B cell (primary cell): ENCODE data around the gene GZMM. TPM values are rescaled to one million over a fixed set of nuclear protein-coding genes. Genes with fewer than 3 reads are reported as not detected.

Experiments used
- ATAC-seq: fragments of 200-7000 bp; cut with Tn5 transposase; one replicate; pipeline ENCODE4 v1.10.0; 2021; ENCODE audit warnings: low read depth, mild to moderate bottlenecking, moderate number of reproducible peaks, moderate library complexity
- CTCF ChIA-PET: fragments of 350-600 bp; sonication (Branson Sonifier 250); formaldehyde crosslinking; loops from one replicate; lab custom pipeline; 2021; ENCODE audit warnings: antibody characterized with exemption, inconsistent platforms; lab: Charles Lee
- POLR2A ChIA-PET: fragments of 350-600 bp; sonication (Branson Sonifier 250); formaldehyde crosslinking; loops from one replicate; lab custom pipeline; 2021; ENCODE audit warnings: antibody characterized with exemption; lab: Charles Lee
- DNase-seq: peaks from one replicate; pipeline ENCODE4 v3.0.0; 2013
- H2AFZ ChIP-seq: 2 replicates; pipeline ENCODE4 v1.6.1; 2012; ENCODE audit warnings: mild to moderate bottlenecking, low read depth, low read length; ENCODE audit not compliant: insufficient read depth, poor library complexity, severe bottlenecking
- H3K27ac ChIP-seq, 2 donors: 1 replicate in 1 of 2; 2 replicates in 1 of 2; pipeline ENCODE4 v1.5.1; 2012 to 2013; ENCODE audit warnings: low read length in 2 of 2, mild to moderate bottlenecking in 2 of 2, moderate library complexity in 1 of 2
- H3K27me3 ChIP-seq, 4 experiments: fragments of 200-600 bp in 1 of 4; sonication (generic) in 1 of 4; replicated peaks in 1 of 4; 1 replicate in 2 of 4; 2 replicates in 2 of 4; pipeline versions ENCODE4 v1.6.1 to v1.7.0; 2013 to 2016; ENCODE audit warnings: low read length in 3 of 4, mild to moderate bottlenecking in 2 of 4, mixed read lengths in 1 of 4, moderate library complexity in 1 of 4; ENCODE audit not compliant: insufficient read depth in 4 of 4, control insufficient read depth in 3 of 4; ENCODE audit errors: control extremely low read depth in 1 of 4
- H3K36me3 ChIP-seq, 2 experiments: replicated peaks in 1 of 2; 1 replicate in 1 of 2; 2 replicates in 1 of 2; pipeline versions ENCODE4 v1.6.1 to v1.7.1; 2013; ENCODE audit warnings: low read length in 1 of 2; ENCODE audit not compliant: insufficient read depth in 2 of 2, control insufficient read depth in 1 of 2; ENCODE audit errors: control extremely low read depth in 1 of 2, extremely low read depth in 1 of 2
- H3K4me1 ChIP-seq, 2 donors: fragments of 200-600 bp in 1 of 2; sonication (generic) in 1 of 2; 1 replicate in 1 of 2; 2 replicates in 1 of 2; pipeline versions ENCODE4 v1.5.1 to v1.6.1; 2013 to 2017; ENCODE audit warnings: low read length in 2 of 2; ENCODE audit not compliant: control insufficient read depth in 2 of 2, insufficient read depth in 2 of 2
- H3K4me2 ChIP-seq: replicated peaks from 2 replicates; pipeline ENCODE3; 2012; ENCODE audit warnings: mild to moderate bottlenecking, low read depth, low read length; ENCODE audit not compliant: poor library complexity, severe bottlenecking
- H3K4me3 ChIP-seq, 5 experiments: fragments of 200-600 bp in 1 of 5; sonication (generic) in 1 of 5; 1 replicate in 3 of 5; 2 replicates in 2 of 5; pipeline versions ENCODE4 v1.5.1 to v1.7.0; 2011 to 2016; ENCODE audit warnings: low read length in 4 of 5, mild to moderate bottlenecking in 4 of 5, low read depth in 2 of 5, control low read depth in 1 of 5, moderate library complexity in 1 of 5; ENCODE audit not compliant: insufficient read depth in 1 of 5; ENCODE audit errors: control extremely low read depth in 1 of 5, extremely low read depth in 1 of 5
- H3K79me2 ChIP-seq: fragments of 200-600 bp; sonication (generic); one replicate; pipeline ENCODE4 v1.6.0; 2016; ENCODE audit warnings: low read length; ENCODE audit not compliant: control insufficient read depth, insufficient read depth
- H3K9ac ChIP-seq: fragments of 200-600 bp; sonication (generic); 2 replicates; pipeline ENCODE4 v1.6.1; 2017; ENCODE audit warnings: mild to moderate bottlenecking, low read length, moderate library complexity
- H3K9me3 ChIP-seq, 3 donors: one replicate each; pipeline versions ENCODE4 v1.6.1 to v1.7.1; 2013; ENCODE audit warnings: low read length in 2 of 3; ENCODE audit not compliant: control insufficient read depth in 2 of 3, insufficient read depth in 1 of 3; ENCODE audit errors: control extremely low read depth in 1 of 3
- H4K20me1 ChIP-seq: 2 replicates; pipeline ENCODE4 v1.6.0; 2012; ENCODE audit warnings: mild to moderate bottlenecking, low read length; ENCODE audit not compliant: insufficient read depth, control insufficient read depth, poor library complexity, severe bottlenecking
- H3K27ac Mint-ChIP-seq: one replicate; pipeline ENCODE4 v1.8.0; 2021; ENCODE audit warnings: mixed read lengths
- H3K27me3 Mint-ChIP-seq: one replicate; pipeline ENCODE4 v1.8.0; 2021; ENCODE audit warnings: mixed read lengths
- H3K4me1 Mint-ChIP-seq: one replicate; pipeline ENCODE4 v1.8.0; 2021; ENCODE audit warnings: mixed read lengths
- H3K4me3 Mint-ChIP-seq: one replicate; pipeline ENCODE4 v1.8.0; 2021; ENCODE audit warnings: mixed read lengths
- H3K9me3 Mint-ChIP-seq: one replicate; pipeline ENCODE4 v1.8.0; 2022; ENCODE audit warnings: mixed read lengths; ENCODE audit not compliant: insufficient read depth
- CTCF ChIP-seq: fragments of 200-600 bp; IDR thresholded peaks from one replicate; pipeline ENCODE4 v1.8.0; 2022; ENCODE audit warnings: antibody characterized with exemption, mild to moderate bottlenecking
- EZH2 ChIP-seq: IDR thresholded peaks from 2 replicates; pipeline ENCODE4 v1.6.1; 2012; ENCODE audit warnings: borderline replicate concordance, low read depth, mild to moderate bottlenecking, moderate library complexity, low read length; ENCODE audit not compliant: insufficient read depth, poor library complexity, severe bottlenecking
- WGBS: methylation state at CpG from one replicate; pipeline ENCODE4 v1.1.5; 2013; ENCODE audit warnings: missing lambda C conversion rate; ENCODE audit not compliant: insufficient coverage; 5-methylcytosine and 5-hydroxymethylcytosine counted together
- intact Hi-C: fragments of 100-400 bp; cut with micrococcal nuclease; formaldehyde crosslinking; loops from one replicate; pipeline ENCODE4 v1.10.0; 2022
- polyA plus RNA-seq: library from polyadenylated mRNA; depleted of rRNA; stranded (reverse); fragments of >200 nt; gene quantifications from 2 replicates; pipeline ENCODE4 v1.2.3, GENCODE V29; 2012
- total RNA-seq, 2 donors: library from RNA; stranded (reverse); fragments of 120-200 nt in 1 of 2; gene quantifications; 1 replicate in 1 of 2; 2 replicates in 1 of 2; pipeline versions ENCODE4 v1.2.3 to v1.2.4, GENCODE V29; 2013 to 2022

GZMM gene
- total and polyA plus RNA-seq, 2 donors (not counting 1 experiment from before 2014, with no cell fraction given), result 2.1 TPM; not detected in 1

GRCh38 chr19:588741-589692, 45.2 kb downstream of the GZMM start:
- peaks cover 15% of the 10 kb centered on the region for H3K4me1 Mint-ChIP-seq
- TF ChIP-seq EZH2 (no peak), CTCF (no peak)
- WGBS, result 18% methylated on average over 49 of the region's 54 CpGs
- ChIA-PET POLR2A (interaction anchor here (0.6 kb wide), 1 partner anchor 39 kb away, joined by 6 read pairs; no protein-coding TSS in a partner anchor), CTCF (interaction anchor here (1.6 to 2.8 kb wide), 2 partner anchors 39 to 145 kb away, joined by 3 to 10 read pairs; no protein-coding TSS in a partner anchor)
- Histone ChIP-seq H3K9ac (no peak overlapping the region), H2AFZ (peak overlapping the region; percentile 27), H3K4me1 (peaks cover 17% of the 10 kb centered on the region in 2 donors), H4K20me1 (peaks cover 6% of the 10 kb centered on the region), H3K27me3 (peaks cover 0 to 56% (median 21%) of the 10 kb centered on the region in 4 experiments), H3K4me3 (no peak overlapping the region), H3K36me3 (no peaks in the 10 kb centered on the region), H3K9me3 (peaks cover 0 to 14% (median 0%) of the 10 kb centered on the region in 3 donors), H3K4me2 (peak overlapping the region; percentile 66), H3K79me2 (no peaks in the 10 kb centered on the region), H3K27ac (no peak overlapping the region)
- no peak overlapping the region for H3K27ac Mint-ChIP-seq
- ATAC-seq (no peak), DNase-seq (peak; percentile 66)
- intact Hi-C loops, result loop anchor here (2.0 kb wide), 1 partner anchor 16 kb away; the partner anchor contains the start of gene BSG
- H3K27me3 Mint-ChIP-seq, result peaks cover 21% of the 10 kb centered on the region
- no peaks in the 10 kb centered on the region for H3K9me3 Mint-ChIP-seq
- H3K4me3 Mint-ChIP-seq, result peak overlapping the region; percentile 57
